Measurements from ENCODE around the gene RFC4. TPM values are rescaled to one million over a fixed set of nuclear protein-coding genes. Genes with fewer than 3 reads are reported as not detected.

The RFC4 gene
- total and polyA plus RNA-seq, 2 of the 8 experiments (the other 6 are each of a cell fraction or from before 2014, with no cell fraction given) = 21.8 to 86.9 TPM

DNA sequence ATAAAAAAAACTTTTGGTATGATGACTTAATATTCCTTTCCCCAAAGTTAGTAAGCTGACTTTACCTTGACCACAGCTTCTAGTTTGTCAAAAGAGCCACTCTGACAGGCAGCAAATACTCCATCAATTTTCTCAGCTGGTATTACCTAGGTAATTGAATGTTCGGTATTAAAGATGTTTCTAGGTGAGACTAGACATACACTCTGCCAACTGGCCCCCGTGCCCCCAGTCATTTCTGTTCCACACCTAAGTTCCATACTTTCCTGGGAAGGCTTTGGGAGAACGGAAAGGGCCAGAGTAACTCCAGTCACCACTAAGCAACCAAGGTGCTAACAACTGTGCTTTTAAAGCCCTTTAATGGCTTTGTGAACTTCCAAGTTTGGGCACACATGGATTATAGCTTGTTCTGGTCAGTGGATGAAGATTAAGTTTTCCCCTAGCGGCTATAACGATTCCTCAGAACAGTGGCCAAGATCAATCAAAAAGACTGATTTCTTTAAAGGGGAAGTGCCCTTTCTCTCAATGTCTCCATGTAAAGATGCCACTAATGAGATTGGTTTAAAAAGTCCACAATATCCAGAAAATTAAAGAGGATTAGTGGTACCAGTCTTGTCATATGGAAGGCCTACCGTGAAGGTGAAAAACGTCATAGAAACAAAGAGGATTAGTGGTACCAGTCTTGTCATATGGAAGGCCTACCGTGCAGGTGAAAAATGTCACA lies 15.9 kb downstream of the RFC4 start (continued):
- TF ChIP-seq TAF7 (optimal IDR thresholded peaks at IDR 0.05; ENCODE audit: borderline replicate concordance, low read depth, low read length) (peak; percentile 84), EGR1 (IDR thresholded peaks at IDR 0.05; ENCODE audit: borderline replicate concordance, low read depth, low read length) (0 out of 2 replicates have a peak, but pooled peaks have one; percentile 3), RBBP5 (IDR thresholded peaks at IDR 0.05; ENCODE audit: borderline replicate concordance, low read depth, low read length) (no peak), SUZ12 (IDR thresholded peaks at IDR 0.05; ENCODE audit: low read length) (no peak), CHD1 (IDR thresholded peaks at IDR 0.05; ENCODE audit: low read depth, low read length) (no peak), BACH1 (IDR thresholded peaks at IDR 0.05; ENCODE audit: low read length) (no peak), EP300 (IDR thresholded peaks at IDR 0.05; ENCODE audit: borderline replicate concordance in 1 of 2, low read depth in 2 of 2, low read length in 2 of 2) (no peak), SIRT6 (IDR thresholded peaks at IDR 0.05; ENCODE audit: low read length) (peak; percentile 69), HDAC6 (IDR thresholded peaks at IDR 0.05; ENCODE audit: low read depth, low read length) (no peak), CREB1 (IDR thresholded peaks at IDR 0.05) (no peak), TBP (IDR thresholded peaks at IDR 0.05; ENCODE audit: low read depth, low read length) (no peak), TAF1 (IDR thresholded peaks at IDR 0.05; ENCODE audit: low read depth, low read length) (peak; percentile 54), JUND (IDR thresholded peaks at IDR 0.05; ENCODE audit: low read length) (no peak), JUN (IDR thresholded peaks at IDR 0.05; ENCODE audit: low read depth, low read length) (no peak), TCF12 (IDR thresholded peaks at IDR 0.05; ENCODE audit: low read depth, low read length) (no peak), NANOG (IDR thresholded peaks at IDR 0.05; ENCODE audit: insufficient read depth, low read depth, low read length, poor library complexity, severe bottlenecking) (no peak), CBX8 (IDR thresholded peaks at IDR 0.05; ENCODE audit: borderline replicate concordance, low read depth, low read length) (no peak), ASH2L (IDR thresholded peaks at IDR 0.05; ENCODE audit: low read length) (no peak), GTF2F1 (IDR thresholded peaks at IDR 0.05; ENCODE audit: borderline replicate concordance, low read depth, low read length) (no peak), GABPA (IDR thresholded peaks at IDR 0.05; ENCODE audit: borderline replicate concordance, insufficient read depth, low read length) (no peak), FOSL1 (IDR thresholded peaks at IDR 0.05; ENCODE audit: insufficient read depth, low read depth, low read length) (no peak)
- TF ChIP-seq, protein P1, sequence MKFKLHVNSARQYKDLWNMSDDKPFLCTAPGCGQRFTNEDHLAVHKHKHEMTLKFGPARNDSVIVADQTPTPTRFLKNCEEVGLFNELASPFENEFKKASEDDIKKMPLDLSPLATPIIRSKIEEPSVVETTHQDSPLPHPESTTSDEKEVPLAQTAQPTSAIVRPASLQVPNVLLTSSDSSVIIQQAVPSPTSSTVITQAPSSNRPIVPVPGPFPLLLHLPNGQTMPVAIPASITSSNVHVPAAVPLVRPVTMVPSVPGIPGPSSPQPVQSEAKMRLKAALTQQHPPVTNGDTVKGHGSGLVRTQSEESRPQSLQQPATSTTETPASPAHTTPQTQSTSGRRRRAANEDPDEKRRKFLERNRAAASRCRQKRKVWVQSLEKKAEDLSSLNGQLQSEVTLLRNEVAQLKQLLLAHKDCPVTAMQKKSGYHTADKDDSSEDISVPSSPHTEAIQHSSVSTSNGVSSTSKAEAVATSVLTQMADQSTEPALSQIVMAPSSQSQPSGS (IDR thresholded peaks at IDR 0.05; ENCODE audit: low read length) = peak; percentile 66; the same call in 1 of the 2 replicates
- TF ChIP-seq, protein P2, sequence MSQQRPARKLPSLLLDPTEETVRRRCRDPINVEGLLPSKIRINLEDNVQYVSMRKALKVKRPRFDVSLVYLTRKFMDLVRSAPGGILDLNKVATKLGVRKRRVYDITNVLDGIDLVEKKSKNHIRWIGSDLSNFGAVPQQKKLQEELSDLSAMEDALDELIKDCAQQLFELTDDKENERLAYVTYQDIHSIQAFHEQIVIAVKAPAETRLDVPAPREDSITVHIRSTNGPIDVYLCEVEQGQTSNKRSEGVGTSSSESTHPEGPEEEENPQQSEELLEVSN (IDR thresholded peaks at IDR 0.05) = peak; percentile 29; the same call in 1 of the 2 replicates

Measured in H1 (cell line).